NCI-H187 (cell line): Measurements from ENCODE around the gene ROBO4.

ENCODE experiments used
- DNase-seq, 2 experiments: peaks; one replicate each; lab custom pipeline; 2025; lab: John Stamatoyannopoulos, UW

Gene ROBO4

DNA sequence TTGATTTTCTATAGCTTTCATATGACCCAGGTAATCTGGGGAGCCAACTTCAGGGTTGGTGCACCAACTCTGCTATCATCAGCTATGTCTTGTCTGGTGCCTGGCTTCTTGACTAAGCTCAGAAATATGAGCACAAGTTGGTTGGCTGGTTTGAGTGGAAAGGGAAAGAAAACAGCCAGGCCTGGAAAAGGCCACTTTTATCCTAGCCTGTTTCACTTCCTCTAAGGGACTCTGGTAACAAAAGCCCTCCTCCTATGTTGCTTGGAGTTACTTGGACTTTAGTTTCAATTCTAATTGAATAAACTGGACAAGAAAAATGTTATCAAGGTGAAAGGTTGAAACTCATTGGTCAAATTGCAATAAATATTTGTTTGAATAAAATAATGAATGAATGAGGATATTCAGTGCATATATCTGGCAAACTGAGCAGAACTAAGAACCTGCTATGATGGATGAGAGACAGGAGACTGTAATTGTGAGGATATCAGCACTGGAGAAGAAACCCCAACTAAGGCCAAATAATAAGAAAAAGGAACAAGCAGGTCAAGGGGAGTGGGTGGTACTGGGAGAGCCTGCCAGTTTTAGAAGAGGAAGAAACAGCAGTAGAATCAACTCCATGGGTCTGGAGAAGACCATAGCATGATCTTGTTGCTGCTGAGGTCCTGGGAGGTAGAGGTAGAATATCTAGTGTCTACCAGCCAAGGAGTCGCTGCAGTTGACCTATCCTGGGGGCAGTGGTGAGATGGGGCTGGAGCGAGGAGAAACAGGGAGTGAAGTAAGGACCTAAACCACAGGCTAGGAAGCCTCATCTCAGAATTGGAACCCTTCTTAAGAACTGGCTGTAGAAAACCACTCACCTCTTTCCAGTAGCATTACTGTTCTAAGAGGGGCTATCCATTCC is 8.2 kb downstream of the ROBO4 start:
- DNase-seq: no peak

GRCh38 chr11:124887667-124888013 is 10.0 kb downstream of the ROBO4 start:
- DNase-seq: no peak

- no peak for DNase-seq
These were observed 10.5 kb downstream of the ROBO4 start for GRCh38 chr11:124886978-124887666.

DNA sequence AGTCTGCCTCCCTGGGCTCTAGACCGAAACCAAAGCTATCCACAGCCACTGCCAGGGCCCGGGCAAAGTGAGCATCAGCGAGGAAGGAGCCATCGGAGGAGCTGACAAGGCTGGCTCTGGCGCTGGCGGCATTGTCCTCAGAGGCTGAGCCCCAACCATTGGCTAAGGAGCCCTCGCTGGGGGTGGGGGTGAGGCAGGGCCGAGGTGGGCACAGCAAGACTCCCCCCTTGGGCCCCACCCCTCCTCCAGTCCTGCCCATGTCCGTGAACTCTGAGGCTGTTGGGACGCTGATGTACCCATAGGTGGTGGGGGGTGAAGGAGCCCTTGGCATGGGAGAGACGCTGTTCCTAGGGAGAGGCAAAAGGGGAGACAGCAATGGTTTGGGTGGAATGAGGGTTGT is 11.2 kb downstream of the ROBO4 start:
- no peak for DNase-seq

DNA sequence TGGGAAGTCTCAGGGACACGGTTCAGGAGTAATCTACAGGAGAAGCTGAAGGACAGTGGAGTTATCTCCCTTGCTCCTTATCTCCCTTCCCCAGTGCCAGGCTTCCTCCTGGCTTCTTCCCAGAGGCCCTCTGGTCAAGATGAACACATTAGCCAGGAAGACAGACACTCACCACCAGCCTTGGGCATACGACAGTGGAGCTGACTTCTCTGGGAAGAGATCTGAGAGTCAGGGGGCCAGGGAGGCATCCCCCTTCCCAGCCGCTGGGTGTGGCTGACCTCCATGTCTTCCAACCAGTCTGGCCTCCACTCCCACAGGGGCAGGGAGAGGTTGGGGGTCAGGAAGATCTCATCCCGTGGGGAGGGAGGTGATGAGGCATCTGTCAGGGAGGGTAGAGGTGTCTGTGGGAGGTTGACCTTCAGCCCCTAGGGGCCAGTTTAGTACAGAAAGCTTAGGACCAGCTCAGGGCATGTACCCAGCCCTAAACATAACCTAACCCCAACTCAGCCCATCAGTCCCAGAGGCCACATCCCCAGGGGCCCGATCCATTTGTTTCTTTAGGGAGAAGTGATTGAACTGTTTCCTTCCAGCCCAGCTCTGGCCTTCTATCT is 12.7 kb downstream of the ROBO4 start:
- no peak for DNase-seq

- DNase-seq: no peak
These were observed 13.3 kb downstream of the ROBO4 start for GRCh38 chr11:124884340-124884739.

GRCh38 chr11:124882339-124883071 is 15.2 kb downstream of the ROBO4 start:
- DNase-seq: no peak

- DNase-seq: no peak
These were observed 16.7 kb downstream of the ROBO4 start for GRCh38 chr11:124880958-124881357.

DNA sequence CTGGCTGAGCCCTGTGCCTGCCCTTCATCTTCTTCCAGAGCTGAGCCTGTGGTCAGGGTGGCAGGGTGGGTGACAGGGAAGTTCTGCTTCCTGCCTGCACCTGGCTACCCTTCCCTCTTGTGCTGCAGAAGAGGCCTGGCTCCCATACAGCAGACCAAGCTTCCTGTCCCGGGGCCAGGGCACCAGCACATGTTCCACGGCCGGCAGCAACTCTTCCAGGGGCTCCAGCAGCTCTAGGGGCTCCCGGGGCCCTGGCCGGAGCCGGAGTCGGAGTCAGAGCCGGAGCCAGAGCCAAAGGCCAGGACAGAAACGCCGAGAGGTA is 17.4 kb downstream of the ROBO4 start:
- DNase-seq: no peak

GRCh38 chr11:124879493-124880289 is 18.0 kb downstream of the ROBO4 start:
- no peak for DNase-seq

DNA sequence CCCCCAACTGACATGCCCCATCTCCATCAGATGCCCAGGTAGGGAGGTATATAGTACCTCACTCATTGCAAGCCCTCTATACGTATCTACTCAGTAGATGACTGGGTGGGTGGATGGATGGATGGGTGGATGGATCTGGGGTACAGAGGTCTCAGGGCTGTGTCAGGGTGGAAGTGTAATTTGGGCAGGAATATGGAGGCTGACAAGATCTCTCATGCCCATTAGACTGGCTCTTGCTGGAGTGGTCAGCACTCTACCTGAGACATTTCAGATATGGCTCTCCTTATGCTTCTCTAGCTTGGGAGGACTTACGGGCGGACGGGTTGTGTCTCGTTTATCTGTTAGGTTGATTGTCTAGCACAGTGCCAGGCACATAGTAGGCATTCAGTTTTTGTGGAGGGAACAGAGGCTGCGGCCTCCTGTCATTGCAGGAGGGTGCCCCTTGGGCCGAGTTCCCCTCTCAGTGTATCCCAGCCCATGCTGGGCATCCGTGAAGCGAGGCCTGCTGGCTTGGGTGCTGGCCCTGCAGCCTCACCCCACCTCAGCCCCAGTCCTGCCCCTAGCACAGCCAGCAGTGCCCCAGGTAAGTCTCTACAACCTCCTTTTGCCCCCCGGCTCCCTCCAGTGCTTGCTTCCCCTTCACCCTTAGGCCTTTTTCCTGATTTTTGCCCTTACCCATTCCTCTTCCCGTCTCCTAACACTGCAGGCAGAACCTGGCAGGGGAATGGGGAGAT is 18.7 kb downstream of the ROBO4 start:
- no peak for DNase-seq

DNA sequence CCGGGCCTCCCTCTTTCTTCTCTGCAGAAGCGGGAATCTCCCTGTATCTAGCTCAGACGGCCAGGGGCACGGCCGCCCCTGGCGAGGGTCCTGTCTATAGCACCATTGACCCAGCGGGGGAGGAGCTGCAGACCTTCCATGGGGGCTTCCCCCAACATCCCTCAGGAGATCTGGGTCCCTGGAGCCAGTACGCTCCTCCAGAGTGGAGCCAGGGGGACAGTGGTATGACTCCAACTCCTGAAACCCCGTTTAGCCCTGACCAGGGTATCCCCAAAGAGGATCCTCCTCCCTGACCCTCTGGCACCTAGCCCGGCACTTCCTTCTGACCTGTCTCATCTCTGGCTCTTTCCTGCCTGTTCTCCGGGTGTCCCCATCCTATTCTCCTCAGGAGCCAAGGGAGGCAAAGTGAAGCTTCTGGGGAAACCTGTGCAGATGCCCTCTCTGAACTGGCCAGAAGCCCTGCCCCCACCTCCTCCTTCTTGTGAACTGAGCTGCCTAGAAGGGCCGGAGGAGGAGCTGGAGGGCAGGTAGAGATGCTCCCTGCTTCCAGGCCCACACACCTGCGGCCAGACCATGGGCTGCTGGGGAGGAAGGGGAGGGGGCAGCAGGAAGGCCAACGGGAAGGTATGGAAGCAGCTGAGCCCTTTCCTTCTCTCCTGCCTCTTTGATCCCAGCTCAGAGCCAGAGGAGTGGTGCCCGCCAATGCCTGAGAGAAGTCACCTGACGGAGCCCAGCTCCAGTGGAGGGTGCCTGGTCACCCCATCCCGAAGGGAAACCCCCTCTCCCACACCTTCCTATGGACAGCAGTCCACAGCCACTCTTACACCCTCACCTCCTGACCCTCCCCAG is 19.5 kb downstream of the ROBO4 start:
- no peak for DNase-seq

GRCh38 chr11:124877631-124877909 is 20.1 kb downstream of the ROBO4 start:
- no peak for DNase-seq

DNA sequence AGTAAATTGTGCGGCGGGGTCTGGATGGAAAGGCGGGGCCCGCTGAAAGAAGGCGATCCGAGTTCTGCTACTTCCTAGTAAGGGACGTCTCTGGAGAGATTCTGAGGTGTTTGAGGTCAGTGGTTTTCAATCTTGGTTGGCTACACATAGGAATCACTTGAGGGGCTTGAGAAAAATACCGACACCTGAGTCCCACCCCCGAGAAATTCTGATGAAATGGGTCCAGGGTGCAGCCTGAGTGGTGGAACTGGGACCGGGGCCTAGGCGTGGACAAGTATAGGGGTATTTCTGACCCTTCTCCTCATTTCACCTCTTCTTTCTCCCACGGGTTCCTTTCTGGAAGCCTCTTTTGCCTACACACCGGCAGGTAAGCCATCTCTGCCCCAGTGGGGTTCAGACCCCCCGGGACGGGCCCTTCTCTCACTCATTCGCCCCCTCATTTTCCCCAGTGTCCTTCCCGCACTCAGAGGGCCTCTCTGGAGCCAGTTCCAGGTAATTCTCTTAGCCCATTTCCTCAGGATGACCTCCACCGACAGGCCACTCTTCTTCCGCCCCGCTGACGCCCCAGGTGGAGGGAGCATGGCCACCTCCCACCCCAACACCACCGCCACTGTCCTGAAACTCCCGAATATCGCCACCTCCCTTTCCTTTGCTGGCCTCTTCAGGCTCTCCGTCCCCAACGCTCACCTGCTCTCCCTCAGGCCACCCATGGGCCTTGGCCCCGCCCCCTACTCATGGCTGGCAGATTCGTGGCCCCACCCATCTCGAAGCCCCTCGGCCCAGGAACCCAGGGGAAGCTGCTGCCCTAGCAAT is 20.6 kb downstream of the ROBO4 start:
- no peak for DNase-seq

GRCh38 chr11:124875943-124876817 is 21.5 kb downstream of the ROBO4 start:
- peak in 1 of 2 experiments; percentile 8 for DNase-seq

DNA sequence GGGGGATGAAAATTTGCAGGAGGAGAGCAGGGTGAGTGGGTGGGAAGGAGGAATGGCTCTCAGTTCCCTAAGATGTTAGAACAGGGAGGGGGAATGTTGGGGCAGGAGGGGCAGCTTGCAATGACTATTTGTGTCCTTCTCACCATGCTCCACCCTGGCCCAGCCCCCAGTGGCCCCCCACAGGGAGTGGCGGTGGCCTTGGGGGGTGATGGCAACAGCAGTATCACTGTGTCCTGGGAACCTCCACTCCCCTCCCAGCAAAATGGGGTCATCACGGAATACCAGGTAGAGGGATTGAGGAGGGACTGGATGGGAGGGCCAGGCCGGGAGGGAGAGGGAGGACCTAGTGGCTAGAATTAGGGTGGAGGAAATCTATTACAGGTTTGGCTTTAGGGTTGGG is 22.3 kb downstream of the ROBO4 start:
- DNase-seq: no peak

DNA sequence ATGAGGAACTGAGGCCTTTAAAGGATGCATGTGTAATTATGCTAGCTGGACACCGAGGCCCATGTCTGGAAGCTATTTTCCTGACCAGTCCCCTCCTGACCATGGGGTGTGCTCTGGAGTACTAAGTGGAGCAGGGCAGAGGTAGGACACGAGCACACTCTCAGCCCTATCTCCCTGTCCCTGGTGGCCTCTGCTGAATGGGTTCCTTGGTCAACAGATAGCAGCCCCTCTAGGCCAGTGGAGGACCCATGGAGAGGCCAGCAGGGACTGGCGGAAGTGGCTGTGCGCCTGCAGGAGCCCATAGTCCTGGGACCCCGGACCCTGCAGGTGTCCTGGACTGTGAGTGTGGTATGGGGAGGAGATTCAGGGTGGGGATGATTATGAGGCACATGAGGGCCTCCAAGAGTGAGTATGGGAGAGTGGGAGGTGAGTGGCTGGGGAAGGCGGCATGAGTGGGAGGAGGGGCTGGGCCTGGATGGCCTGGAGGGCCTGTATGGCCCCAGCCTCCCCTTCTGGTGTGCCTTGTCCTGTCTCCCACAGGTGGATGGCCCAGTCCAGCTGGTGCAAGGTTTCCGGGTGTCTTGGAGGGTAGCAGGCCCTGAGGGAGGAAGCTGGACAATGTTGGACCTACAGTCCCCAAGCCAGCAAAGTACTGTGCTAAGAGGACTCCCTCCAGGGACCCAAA is 23.0 kb downstream of the ROBO4 start:
- DNase-seq: no peak

DNA sequence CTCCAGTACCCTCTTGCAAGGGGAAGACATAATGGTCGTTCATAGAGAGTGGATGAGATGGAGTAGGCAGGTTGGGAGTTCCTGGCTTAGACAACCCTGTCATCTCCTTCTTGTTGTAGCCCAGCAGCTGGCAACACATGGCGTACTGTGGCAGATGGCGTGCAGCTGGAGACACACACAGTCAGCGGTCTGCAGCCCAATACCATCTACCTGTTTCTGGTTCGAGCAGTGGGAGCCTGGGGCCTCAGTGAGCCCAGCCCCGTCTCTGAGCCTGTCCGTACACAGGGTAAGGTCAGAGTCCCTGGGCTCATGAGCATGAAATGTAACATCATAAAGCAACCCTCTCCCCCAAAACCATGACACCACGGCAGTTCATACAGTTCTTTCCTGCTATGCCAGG is 23.7 kb downstream of the ROBO4 start:
- DNase-seq: no peak
